Activated effector memory CD4-positive, alpha-beta T cell treated with Interleukin-2 at 50 U/mL for 16 hours (primary cell): Measurements from ENCODE around the gene ADD2.
"Not testable (repeated sequence)": the region's sequence is repeated elsewhere in the genome, so short reads cannot be mapped to it uniquely, and the experiment has no call there.

ENCODE experiments used
- DNase-seq: peaks from one replicate; pipeline ENCODE4 v3.0.0-alpha.2; 2020

Gene ADD2

DNA sequence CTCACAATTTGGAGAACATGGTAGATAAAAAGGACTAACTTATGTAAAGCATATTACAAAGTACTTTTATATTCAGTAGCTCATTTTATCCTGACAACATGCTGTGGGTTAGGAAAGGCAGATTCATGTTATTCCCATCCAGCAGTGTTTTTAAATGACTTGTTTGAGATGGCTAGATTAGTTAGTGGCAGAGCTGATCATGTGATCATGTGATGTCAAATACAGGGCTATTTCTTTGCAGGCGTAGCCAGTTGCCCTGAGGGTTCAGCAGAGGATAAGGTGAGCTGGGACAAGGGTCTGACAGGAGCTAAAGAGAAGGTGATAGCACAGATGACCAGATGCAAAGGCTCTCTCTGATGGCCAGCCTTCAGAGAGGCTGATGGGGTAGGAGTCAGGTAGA, 97.8 kb downstream of the ADD2 start:
- DNase-seq = no peak

DNA sequence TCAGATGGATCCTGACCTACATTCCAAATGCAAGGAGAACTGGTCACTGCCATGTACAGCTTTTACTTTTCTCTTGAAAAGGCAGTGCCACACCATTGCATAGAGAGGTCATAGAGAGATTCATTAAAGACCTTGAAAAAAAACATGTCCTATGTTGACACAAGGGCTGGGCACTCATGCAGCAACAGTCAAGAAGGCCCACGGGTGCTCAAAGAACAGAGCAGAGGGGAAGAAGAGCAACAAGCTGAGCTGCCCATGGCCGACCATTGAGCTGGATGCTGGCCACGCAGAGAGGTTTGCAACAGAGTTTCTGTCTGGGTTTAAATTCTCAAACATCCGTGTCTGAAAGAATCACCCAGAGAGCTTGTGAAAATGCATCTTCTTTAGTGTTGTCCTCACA, 99.1 kb downstream of the ADD2 start:
- no peak for DNase-seq

DNA sequence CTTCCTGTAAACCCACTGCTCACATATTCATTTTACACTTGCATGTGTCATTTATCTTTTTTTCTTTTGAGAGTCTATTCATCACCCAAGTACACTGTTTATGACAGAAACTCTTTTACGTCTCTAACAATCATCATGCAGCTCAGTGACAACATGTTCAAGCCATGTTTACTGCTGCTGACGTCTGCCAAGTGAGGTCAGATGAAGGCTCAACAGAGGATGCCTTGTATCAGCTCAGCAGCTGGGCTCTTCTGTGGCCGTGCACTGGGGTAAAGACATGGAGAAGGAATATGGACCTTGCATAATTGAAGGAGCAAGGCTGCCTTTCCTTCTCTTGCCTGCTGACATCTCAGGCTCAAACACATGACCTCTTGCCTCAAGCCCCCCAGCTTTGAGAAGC, 99.6 kb downstream of the ADD2 start:
- no peak for DNase-seq

DNA sequence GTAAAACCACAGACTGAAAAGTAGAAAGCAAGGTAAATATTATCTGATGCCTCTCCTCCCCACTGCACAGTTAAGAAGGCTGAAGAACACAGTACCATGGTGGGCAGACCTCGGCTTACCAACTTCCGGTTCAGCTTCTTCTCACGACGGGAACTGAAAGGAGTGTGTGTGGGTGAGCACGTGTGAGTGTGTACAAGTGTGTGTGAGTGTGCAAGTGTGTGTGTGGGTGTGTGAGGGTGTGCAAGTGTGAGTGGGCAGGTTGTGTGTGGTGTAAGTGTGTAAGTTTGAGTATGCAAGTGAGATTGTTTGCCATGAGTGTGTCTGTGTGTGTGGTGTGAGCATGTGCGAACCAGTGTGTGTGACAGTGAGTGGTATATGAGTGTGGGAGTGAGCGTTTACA, 103.5 kb downstream of the ADD2 start:
- DNase-seq = no peak

DNA sequence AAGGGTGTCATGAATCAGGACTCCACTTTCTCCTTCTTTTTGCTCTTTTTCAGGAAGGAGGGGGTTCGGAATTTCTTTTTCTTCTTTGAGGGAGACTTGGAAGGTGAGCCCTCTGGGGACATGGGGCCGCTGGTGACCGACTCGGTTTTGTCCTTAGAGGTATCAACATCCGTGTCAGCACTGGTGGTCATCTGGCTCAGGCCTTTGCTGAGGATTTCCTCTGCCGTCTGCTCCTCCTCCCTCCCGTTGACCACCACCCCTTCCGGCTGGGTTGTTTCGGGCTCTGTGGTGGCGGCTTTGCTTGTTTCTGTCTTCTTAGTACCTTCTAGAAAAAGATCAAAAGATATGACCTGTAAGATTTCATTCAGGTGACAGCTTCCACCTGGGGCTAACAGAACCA, 104.6 kb downstream of the ADD2 start:
- no peak for DNase-seq

DNA sequence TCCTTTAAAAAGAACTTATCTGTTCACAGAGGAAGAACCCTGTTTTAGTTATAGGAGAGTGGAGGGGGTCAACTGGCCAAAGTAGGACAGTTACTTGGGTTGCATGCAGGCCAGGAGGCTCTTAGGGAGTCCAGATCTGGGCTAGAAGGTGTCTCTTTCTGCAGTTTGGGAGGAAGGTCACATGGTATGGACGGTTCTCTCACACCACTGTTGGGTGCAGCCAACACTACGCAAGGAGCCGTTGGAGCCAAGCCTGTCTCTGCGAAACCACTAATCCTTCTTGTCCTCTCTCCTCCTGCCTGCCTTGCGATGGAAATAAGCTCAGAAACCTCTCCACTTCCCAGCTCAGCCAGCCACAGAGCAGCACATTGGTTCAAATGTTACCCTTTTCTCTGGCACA, 108.4 kb downstream of the ADD2 start:
- no peak for DNase-seq

DNA sequence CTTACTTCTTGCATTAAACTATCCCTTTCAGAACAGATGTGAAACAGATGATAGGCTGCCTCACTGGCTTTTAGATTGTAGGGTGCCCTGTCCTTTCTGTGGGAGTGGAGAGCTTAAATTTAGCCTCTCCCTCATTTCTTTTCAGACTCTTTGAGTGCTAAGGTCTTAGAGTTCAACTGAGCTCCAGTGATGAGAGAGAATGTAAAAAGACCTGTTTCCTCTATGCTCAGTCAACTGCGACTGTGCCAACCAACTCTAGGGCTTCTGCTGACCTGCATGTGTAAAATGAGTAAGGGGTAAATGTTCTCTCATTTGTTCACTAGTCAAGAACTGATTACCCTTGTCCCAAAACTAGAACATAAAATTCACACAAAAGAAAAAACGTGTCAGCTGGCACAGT, 109.5 kb downstream of the ADD2 start:
- DNase-seq = no peak

DNA sequence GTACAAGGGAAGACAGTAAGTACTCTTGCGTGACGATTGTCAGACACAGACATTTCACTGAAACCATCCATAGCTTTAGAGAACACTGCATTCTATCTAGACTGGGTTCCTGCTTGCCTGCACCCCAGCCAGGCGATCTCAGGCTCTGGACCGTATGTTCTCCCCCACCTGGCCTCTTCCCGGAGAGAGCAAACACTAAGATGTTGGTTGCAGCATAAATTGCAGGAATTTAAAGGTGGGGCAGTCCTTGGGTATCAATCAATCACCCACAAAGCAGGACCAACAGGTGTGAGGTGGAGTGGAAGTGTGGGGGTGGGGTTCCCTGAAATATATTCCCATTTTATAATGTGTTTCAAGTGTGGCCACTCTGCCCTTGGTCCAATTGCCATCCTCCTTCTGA, 110.8 kb downstream of the ADD2 start:
- DNase-seq = no peak

DNA sequence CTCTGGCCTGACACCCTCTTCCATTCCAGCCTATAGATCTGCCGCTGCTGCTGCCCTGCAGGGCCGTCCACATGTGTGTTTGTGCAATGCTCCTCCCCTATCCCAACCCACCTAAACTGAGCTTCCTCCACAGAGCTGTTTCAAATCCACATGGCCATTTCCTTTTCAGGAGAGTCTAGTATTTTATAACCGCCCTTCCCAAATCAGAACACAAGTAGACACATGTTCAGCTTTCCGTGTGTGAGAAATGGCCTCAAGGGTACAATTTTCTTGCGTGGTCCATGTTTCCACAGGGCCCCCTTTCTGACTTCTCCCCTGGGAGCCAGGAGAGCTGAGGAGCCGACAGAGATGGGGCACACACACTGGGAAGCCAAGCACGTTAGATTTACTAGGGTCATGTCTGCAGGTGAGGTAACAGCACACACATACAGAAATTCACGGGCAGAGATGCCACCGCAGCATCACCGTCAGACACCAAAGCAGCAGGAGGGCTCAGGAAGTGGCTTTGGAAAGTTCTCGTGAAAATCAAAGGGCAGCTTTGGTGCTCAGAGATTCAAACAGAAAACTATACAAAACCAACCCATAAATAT, 111.5 kb downstream of the ADD2 start:
- no peak for DNase-seq

DNA sequence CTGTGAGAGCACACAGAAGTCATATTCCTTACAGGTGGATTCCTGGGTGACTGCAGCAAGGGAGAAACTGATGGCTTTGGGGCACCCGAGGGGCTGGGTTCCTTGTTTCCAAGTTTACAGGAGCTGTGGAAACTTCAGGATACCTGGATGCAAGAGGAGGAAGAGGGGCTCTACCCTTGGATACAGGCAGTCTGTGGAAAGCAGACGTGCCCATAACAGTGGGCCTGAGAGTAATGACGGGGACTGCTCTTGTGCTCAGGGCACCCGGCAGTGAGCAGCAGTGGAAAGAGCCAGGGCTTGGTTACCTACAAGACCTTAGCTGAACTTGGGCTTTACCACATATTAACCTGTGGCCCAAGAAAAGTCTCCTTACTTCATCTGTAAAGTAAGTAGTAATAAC, 112.2 kb downstream of the ADD2 start:
- no peak for DNase-seq

DNA sequence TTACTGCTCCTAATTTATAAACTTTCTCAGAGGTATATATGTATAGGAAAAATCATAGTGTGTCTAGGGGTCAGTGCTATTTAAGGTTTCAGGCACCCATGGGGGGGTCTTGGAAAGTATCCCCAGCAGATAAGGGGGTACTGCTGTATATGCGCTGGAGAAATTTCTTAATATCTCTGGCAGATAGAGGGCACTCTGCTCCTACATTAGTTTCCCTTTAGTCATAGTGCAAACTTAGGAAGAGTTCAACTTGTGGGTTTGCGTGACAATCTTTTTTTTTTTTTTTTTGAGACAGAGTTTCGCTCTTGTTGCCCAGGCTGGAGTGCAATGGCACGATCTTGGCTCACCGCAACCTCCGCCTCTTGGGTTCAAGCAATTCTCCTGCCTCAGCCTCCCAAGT, 112.8 kb downstream of the ADD2 start:
- not testable (repeated sequence) for DNase-seq

DNA sequence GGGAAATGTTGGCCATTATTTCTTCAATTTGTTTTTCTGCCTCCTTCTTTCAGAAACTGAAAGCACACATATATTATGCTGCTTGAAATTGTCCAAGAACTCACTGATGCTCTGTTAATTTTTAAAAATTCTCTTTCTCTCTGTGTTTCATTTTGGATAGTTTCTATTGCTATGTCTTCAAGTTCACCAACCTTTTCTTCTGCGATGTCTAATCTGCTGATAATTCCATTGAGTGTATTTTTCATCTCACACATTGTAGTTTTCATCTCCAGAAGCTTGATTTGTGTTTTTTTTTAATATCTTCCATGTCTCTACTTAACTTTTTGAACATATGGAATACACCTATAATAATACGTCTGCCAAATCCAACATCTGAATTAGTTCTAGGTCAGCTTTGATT, 116.3 kb downstream of the ADD2 start:
- no peak for DNase-seq

DNA sequence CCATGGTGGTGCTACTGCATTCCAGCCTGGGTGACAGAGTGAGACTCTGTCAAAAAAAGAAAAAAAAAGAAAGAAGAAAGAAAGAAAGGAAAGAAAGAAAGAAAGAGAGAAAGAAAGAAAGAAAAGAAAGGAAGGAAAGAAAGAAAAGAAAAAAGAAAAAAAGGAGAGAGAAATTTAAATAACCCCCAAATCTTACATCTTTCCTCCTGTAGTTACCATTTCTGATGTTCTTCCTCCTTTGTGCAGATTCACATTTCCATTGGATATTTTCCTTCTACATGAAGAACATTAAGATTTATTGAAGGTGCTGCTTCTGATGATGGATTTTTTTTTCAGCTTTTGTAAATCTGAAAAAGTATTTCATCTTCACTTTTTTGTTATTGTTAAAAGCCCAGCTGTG, 117.0 kb downstream of the ADD2 start:
- no peak for DNase-seq

DNA sequence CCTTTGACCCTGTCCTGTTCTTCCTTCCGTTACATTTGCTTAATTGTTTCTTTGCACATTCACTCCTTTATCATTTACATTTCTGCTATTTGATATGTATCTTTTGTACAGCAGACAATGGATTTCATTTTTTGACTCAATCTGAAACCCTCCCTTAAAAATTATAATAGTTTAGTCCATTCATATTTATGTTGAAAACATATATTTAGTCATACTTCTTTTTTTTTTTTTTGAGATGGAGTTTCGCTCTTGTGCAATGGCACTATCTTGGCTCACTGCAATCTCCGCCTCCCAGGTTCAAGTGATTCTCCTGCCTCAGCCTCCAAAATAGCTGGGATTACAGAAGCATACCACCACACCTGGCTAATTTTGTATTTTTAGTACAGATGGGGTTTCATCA, 119.0 kb downstream of the ADD2 start:
- DNase-seq = no peak

DNA sequence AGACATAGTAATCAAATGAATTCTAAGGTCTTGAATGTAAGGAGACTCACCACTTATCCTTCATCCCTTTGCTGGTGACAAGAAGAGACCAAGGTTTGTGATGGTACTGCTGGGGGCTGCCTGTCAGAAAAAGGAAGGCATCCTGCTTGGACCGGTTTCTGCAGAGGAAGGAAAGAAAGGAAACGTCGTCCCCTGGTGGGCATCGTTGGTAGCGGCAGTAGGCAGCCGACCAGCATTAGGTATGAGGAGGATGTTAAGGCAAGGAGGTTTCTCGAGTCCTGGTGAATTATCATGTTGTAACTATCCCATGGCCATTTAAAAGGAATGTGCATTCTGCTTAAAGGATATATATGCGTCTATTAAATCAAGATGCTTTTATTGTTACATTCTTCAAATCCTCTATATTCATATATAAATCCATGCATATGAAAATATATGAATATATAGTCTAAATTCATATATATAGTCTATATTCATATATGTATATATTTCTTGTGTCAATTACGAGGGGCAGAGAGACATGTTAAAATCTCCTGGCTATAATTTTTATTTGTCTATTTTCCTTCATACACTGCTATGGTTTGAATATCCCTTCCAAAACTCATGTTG, 120.0 kb downstream of the ADD2 start:
- peak; percentile 60 for DNase-seq

DNA sequence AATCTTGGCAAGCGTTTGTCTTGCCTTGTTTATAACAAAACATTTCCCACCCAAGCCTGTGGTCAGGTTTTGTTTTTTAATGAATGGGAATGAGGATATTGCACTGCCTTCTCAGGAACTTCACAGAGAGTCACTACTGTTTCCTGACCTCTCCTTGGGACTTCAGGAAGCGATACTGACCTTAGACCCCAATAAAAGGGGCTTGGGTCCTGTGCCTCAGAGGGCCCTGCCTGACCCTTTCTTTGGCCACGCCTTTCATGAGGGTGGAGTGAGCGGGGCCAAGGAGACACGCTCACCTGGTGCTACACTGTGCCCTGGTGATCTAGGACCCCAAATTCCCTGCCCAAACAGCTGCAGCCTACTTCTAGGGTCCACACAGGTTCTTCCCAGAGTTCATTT, 121.6 kb downstream of the ADD2 start:
- DNase-seq = no peak

DNA sequence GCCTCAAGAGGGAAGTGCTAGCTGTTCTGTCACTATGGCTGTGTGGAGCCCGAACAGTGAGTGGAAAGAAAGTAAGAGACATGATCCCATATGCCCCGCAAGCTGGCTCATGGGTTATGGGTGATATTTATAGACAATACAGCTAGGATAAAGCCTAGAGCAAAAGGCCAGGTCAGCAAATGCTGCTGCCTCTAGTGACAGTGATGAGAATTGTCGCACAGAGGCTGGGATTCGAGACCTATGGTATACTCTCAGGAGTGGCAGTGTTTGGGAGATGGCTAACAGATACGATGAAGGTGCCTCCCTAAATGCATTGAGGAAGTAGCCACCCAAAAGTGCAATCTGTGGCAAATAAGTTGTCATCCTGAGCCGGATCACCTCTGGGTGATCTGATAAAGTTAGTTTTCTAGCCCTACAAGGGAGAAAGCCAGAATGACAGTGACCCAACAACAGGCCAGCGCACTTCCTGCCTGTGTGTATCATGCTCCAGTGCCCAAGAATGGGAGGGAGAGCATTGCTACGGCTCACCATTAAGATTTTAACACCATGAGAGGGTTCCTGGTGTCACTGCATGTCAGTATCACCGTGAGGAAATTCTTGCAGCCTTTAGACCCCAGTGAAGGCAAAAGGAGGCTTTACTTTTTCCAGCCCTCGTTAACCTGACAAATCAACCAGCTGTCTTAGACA, 122.1 kb downstream of the ADD2 start:
- no peak for DNase-seq

DNA sequence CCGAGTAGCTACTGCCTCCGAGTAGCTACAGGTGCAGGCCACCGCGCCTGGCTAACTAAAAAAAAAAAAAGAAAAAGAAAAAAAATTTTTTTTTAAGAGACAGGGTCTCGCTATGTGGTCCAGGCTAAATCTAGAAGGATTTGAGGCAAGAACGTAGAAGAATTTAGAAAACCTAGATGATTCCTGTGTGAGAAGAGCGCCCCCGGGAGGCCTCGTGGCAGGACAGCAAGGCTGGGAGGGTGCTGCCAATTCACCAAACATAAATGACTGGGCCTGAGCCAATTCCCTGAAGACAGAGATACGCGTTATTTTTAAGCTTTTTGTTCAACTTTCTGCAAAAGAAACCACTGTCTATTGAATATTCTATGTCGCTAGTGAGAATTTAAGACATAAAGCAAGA, 124.3 kb downstream of the ADD2 start:
- no peak for DNase-seq

DNA sequence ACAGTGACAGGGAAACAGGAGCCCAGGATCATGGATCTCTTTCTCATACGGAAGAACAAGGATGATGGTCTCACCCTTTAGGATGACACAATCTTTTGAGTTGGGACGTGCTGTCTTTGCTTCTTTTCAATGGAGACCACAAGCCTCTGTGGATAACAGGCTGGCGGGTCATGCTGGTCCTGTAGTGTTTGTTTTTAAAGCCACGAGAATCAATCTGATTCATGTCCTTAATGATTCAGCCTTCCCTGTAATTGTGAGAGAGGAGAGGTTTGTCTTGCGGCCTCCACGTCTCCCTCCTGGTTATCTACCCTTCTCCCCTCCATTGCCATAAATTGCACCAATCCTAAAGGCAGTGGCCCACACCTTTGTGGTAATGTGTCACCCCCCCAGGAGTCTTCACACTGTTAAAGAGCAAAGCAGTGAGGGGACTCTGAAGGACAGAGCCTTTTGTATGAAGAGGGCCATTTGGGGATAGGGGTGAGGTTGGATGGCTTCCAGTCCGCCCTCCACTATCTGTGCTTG, 126.7 kb downstream of the ADD2 start:
- no peak for DNase-seq

DNA sequence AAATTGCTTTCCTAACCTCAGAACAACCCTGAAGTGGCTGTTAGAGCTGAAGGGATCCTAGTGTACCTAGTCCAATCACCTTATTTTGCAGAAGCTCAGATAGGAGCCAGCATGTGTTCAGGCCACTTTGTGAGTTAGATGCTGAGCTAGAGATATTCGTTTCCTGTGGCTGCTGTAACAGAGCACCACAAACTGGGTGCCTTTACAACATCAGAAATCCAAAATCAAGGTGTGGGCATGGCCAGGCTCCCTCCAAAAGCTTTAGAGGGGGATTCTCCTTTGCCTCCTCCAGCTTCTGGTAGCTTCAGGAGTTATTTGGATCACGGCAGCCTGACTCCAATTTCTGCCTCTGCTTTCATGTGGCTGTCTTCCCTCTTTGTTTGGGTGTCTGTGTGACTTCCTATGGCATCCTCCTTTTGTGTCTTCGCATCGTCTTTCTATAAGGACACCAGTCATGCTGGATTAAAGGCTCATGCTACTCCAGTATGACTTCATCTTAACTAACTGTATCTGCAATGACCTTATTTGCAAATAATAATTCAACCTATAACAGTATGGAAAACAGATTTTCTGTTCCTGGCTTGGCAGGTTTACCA, 128.1 kb downstream of the ADD2 start:
- no peak for DNase-seq

DNA sequence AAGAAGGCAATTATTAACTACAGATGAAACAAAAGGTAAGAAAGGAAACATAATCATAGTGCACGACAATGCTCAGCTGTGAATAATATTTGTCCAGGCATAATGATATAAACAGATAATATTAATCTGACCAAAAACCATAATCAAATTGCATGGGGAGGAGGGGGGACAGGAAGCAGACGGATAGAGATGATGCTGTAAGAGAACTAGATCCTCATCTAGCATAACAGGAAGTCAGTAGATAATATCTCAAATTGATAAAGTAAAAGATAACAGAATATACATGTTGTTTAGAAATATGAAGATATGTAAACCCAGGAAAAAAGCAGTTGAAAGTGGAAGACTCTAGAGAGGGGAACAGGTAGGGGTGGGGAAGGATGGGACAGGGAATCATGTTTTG, 129.4 kb downstream of the ADD2 start:
- no peak for DNase-seq

DNA sequence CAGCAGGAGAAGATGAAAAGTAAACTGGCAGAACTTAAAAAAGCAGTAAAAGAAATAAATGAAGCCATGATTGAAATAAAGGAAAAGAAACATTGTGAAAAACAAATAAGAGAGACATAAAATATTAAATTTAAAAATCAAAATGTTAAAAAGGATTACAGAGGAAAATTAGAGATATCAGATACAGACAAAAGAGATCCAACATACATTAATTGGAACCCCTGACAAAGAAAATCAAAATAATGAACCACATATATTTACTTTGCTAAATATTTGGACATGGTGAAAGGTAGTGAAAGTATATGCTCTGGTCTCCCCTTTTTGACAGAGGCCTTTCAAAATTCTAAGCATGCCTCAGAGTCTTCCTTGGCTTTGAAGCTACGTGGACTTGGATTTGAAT, 134.5 kb downstream of the ADD2 start:
- no peak for DNase-seq

DNA sequence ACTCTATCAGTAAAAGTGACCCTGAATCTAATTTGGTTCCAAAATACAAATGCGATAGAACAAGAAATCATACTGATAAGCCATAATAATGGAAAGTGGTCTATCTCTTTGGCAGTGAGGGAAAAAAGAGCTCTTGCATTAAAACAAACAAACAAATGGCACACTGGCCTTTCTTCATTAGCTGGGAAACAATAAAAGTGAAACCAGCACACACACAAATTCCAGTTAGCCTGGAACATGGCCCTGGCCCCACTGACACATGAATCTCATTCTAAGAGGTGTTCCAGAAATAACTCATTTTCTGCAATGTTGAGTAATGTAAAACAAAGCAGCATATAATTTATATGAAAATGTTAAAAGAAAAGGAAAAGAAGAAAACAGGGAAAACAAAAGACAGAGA, 135.0 kb downstream of the ADD2 start:
- no peak for DNase-seq

DNA sequence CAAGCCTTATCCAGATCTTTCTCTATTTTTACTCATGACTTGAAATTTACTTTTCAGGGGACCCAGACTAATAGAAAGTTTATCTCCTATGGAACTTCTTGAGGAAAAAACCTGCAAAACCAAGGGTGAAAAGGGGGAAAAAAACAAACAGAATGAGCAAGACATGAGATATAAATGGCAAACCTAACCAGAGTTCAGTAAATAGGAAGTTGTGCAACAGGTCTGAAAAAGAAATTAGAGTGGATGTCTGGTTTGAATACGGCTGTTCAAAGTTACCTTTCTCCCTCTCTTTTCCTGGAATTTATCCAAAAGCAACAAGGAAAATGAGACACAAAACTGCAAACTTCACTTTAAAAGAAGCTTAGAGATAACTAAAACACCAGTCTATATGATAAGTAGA, 135.6 kb downstream of the ADD2 start:
- no peak for DNase-seq
